Caki2 (cell line): ENCODE results near the gene CCDC124. TPM values are rescaled to one million over a fixed set of nuclear protein-coding genes. Genes with fewer than 3 reads are reported as not detected.

Experiments
- DNase-seq: peaks from one replicate; pipeline ENCODE4 v3.0.0-alpha.2; 2015; ENCODE audit warnings: low read depth
- in situ Hi-C: cut with HindIII; loops from 2 replicates; pipeline ENCODE4 v1.10.0; 2016; ENCODE audit warnings: low sequenced_read_pairs, low pct_unique_long_range_greater_than_20kb, mixed read lengths
- total RNA-seq: library from RNA; depleted of rRNA; stranded (reverse); fragments of >200 nt; shearing (Covaris generic); gene quantifications from 2 replicates; pipeline ENCODE4 v1.2.3, GENCODE V29; 2014; ENCODE audit warnings: low replicate concordance

CCDC124 gene
- total RNA-seq, 1 experiment from 2014 or later, result 270 TPM

DNA sequence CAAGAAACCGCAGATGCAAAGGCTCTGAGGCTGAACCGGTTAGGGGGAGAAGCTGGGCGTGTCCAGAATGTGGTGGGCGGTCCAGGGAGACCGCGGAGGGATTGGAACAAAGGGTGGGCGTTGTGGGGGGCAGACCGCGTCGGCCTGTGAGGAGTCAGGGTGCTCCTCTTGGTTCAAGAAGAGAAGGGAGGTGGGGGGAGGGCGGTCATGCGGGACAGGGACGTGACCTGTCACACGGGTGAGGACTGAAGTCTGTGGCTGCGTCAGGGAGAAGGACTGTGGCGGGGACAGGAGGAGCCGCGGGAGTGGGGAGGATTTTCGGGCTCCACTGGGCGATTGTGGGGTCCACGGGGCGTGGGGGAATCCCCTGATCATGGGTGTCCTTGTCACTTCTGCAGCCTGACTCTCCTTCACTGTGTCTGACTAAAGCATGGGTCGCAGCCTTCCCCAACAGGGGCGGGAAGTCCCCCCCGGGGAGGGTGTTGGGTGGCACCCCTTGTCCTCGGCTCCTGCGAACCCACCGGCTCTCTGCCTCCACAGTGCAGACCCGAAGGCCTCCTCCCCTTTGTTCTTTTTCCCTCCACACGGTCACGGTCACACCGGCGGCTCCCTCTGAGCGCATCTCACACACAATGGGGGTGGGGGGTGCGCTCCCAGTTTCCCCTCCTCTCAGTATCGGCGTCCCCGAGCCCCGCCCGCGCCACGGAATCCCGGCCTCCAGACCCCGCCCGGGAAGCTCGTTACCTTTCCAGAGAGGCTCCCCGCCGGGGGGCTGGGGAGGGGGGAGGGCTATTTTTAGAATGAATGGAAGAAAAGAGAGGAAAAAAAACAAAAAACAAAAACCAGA is 17.7 kb downstream of the CCDC124 start:
- DNase-seq, result peak; percentile 75
- in situ Hi-C loops, result no loop called here

DNA sequence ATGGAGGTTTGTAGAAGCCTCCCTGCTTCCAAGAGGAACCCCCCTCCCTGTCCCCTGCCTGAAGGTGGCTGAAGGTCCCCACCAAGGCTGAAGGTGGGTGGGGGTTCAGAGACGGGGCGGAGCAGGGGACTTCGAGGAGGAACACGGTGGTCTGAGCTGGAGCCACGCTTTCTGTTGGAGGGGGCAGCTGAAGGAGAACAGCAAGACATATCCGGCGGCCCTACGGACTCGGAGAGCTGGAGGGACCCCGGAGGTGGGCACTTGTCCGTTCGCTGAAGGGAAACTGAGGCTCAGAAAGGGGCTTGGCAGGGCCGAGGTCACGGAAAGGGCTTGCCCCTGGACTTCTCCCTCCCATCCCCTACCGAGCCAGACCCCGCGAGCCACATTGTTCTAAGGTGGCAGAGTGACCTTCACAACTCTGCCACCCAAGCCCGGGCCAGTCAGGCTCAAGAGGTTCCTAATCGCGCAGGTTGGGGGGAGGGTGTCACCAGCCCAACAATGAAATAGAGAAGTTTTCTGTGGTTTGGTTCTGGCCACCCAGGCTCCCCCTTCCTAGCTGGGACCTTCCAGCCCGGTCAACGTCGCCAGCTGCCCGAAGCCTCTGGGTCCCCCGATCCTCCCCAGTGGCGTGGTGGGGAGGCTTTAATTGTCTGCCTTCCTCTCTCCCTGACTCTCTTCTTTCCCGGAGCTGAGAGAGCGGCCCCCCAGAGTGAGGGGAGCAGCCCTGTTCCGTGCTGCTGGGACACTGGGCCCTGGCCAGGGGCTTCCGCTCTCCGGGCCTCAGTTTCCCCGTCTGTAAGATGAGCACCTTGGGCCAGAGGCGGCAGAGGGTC is 18.6 kb downstream of the CCDC124 start:
- in situ Hi-C loops, result no loop called here
- no peak for DNase-seq

DNA sequence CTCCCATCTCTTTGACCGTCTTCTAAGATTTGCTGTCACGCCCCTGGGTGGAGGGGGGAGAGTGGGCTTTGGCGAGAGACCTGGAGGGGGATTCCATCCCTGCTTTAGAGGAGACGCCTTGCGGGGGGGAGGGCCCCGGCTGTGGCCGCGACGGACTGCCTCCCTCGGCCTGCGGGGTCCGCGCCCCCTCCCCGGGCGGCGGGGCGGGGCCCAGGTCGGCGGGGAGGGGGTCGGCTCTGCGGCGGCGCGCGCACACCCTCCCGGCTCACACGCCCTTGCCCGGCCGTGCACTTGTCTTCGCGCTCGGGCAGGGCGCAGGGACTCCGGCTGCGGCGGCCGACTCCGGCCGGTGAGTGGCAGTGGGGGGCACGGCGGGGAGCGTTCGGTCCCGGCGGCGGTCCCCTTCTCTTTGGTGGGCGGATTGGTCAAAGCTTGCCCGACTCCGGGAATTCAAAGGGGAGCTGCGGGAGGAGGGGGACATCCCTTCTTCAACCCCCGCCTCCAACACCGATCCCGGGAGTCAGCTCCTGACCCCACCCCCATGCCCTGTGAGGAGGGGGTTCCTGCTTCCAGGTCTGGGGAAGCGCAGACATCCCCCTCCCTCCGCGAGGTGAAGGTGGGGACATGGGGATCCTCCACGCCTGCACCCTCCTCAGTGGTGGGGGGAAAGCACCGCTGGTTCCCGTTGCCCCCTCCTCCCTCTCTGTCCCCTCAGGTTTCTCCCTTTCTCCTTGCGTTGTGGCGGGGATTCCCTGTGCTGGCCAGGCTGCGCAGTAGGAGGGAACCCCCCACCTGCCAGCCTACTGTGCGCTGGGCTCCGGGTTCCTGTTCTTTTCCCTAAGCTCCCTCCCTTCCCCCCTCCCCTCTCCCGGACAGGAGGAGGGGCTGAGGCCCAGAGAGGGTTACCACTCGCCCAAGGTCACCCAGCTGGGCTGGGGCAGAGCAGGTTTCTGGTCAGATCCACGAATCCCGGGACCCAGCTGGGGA is 19.5 kb downstream of the CCDC124 start:
- in situ Hi-C loops, result no loop called here
- DNase-seq, result no peak

DNA sequence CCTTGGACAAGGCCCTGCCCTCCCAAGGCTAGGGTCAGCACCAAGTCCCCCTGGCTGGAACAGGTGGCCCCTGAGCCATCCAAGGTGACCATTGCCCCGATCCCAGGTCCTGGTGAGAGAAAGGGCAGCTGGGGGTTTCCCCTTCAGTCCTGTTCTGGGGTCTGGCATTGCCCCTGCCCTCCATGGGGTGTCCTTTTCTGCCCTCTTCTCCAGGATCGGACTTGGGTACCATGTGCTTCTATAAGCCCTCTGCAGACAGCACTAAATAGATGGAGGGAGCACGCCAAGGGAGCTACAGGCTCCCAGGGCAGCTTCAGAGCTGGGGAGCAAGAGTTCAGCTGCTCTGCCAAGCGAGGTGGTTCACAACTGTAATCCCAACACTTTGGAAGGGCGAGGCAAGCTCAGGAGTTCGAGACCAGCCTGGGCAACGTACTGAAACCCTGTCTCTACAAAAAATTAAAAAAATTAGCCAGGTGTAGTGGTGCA is 20.5 kb downstream of the CCDC124 start:
- DNase-seq, result no peak
- in situ Hi-C loops, result no loop called here

DNA sequence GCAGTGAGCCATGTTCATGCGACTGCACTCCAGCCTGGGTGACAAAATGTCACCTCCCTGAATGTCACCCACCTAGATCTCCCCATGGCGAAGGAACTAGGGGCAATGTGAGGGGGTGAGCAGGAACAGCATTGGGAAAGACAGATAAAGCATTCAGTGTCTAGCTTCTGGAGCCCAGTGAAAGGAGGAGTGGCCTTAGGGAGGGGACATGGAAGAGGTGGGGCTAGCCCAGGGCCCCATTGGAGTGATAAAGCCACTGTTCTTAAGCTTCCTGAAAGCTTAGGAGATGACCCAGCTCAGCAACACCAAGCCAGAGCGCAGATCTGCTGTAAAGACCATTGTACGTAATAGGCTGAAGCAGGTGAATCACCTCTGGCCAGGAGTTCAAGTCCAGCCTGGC is 21.1 kb downstream of the CCDC124 start:
- DNase-seq, result peak; percentile 11
- in situ Hi-C loops, result no loop called here

DNA sequence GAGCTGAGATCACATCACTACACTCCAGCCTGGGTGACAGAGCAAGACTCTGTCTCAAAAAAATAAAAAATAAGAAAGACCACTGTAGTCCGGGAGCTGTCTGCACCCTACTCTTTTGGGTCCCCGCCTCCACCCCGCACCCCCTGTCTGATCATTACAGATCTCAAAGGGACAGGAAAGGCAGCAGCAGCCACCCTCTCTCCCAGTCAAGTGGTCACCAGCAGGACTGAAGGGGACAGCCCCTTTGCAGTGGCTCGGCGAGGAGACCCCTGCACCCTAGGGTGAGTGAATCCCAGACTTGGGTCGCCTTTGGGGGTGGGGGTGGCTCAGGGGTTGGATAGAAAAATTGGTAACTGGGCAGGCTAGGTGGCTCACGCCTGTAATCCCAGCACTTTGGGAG is 21.6 kb downstream of the CCDC124 start:
- DNase-seq, result no peak
- in situ Hi-C loops, result no loop called here

DNA sequence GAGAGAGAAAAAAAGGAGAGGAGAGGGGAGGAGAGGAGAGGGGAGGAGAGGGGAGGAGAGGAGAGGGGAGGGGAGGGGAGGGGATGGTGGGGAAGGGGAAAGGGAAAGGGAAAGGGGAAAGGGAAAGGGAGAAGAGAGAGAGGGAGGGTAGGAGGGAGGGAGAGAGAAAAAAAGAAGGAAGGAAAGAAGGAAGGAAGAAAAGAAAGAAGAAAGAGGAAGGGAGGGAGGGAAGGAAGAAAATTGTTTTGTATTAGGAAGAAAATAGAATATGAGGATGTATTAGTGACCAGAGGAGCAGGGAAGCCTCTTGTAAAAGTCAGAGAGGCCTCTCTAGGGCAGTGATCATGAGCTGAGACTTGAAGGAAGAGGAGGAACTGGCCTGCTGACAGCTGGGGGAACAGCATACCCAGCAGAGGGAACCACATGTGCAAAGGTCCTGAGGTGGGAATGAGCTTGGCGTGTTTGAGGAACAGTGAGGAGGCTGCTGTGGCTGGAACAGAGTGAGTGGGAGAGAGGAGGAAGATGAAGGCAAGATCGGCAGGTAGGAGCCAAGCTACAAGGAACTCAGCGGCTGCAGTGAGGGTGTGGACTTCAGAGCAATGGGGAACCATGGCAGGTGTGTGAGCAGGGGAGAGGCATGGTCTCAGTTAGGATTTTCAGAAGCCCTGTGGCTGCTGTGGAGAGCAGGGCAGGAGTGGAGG is 24.5 kb downstream of the CCDC124 start:
- DNase-seq, result no peak
- in situ Hi-C loops, result no loop called here

DNA sequence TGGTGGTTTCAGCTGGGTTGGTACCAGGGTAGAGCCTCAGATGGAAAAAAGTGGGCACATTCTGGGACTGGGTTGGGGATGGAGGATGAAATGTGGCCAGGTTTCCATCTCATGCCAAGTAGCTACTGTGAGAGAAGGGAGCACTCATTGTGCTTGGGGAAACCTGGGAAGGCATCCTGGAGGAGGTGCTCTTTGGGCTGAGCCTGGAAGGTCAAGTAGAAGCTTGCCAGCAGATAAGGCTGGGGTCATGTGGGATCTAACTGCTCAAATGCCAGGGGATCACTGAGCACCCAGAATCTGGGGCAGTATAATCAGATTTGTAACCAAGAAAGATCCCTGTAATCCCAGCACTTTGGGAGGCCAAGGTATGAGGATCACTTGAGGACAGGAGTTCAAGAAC is 25.1 kb downstream of the CCDC124 start:
- no peak for DNase-seq
- in situ Hi-C loops, result no loop called here

DNA sequence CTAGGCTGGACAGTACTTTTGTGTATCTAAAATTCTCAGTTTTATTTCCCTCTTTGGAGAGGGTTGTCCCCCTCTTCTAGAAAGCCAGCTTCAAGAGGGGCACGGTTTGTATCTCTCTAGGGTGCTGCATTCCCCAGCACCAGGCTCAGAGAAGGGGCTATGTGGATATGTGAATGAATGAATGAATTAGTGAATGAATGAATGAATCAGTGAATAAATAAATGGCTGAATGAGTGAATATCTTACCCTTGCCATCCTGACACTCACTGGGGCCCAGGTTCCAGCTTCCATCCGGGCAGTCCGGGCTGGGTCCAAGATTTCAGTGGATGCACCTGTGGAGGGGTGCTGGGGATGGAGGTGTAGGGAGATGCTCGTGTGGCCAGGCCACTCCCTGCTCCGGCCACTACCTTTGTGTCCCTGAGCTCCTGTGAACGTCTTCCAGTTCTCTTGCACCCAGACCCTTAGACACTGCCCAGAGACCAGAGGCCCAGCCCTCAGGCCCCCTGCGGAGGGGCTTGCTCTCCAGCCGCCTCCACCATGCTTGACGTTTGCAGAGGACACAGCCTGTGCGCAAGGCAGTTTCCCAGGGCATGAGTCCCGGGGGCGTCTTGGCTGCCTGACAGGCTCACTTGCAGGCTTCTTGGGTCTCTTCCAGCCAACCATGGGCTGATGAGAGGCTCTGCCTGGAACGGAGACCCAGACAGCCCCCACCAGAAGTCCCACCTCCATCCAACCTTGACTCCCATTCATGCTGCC is 31.3 kb downstream of the CCDC124 start:
- in situ Hi-C loops, result no loop called here
- DNase-seq, result no peak

DNA sequence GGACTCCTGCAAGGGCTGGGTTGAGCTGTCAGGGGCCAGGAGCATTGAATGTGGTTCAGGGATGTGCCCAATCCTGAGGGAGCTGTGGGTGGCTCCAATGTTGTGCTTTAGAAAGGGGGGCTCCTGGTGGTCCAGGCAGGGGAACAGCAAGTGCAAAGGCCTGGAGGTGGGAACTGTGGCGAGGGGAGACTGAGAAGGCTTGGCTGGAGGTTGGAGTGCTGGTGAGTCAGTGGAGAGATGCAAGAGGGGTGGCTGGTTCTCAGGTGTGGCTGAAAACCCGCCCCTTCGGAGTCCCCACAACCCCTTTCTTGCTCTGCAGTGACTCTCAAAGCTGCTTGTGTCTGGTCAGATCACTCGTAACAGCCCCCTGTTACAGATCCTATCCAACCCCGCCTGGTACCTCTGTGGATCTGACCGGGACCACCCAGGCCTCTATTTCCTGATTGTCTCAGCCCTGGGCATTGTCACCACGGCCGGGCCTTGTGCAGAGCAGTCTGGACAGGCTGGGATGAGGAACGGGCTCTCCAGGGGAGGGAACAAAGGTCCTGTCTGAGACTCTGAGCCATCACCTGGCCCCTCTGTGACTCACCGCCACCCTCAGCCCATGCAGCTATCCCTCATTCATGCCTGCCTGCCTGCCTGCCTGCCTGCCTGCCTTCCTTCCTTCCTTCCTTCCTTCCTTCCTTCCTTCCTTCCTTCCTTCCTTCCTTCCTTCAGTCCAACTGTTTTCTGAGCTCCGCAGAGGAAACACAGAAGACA is 32.7 kb downstream of the CCDC124 start:
- in situ Hi-C loops, result no loop called here
- DNase-seq, result no peak

DNA sequence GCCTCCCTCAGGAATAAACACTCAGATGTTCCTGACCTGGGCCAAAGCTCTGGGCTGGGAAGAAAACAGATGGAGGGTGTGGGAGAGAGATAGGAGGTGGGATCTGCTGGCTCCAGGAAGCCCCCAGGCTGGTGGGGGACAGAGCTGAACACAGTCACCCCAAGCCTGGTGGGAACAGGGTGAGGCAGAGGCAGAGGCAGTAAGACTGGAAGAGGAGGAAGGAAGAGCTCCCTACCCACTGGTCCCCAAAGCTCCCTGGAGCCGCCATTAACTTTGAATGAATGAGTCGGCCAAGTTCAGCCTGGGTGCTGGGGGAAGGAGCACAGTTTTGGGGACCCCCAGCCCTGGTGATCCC is 33.3 kb downstream of the CCDC124 start:
- no peak for DNase-seq
- in situ Hi-C loops, result no loop called here

DNA sequence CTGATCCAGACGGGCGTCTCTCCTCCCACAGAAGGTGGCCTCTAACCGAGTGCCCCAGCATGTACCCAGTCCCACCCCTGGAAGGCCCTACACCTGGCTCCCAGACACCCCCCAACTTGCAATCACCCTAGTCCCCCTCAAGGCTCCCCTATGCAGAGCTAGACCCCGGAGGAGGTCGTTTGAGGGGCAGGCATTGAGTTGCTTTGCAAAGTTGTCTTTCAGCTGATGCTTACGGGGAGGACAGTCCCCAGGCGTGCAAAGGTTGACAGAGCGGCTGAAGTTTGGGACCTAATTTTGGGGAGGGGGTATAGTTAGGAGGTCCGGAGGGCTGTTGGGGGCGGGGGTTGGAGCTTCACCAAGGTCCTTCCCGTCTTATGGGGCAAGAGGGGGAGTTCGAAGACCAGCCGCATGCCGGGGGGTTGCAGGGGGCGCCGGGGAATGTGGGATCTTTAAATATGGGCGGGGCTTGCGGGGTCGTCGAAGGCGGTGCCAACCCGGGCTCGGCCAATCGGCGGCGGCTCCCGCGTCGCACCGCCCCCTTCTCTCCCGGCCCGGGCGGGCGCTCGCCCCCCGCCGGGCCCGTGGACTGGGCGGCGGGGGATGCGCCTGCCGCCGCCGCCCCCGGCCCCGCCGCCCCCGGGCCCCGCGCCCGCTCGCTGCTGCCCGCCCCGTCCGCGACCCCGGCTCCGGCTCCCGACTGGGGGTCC is 33.9 kb downstream of the CCDC124 start, which contains the start of gene KCNN1:
Gene KCNN1, plus strand, starts transcription at position 558 of the 707 bp plus-strand sequence. CDS start 6,782 bp downstream, outside the sequence.
- DNase-seq, result no peak

DNA sequence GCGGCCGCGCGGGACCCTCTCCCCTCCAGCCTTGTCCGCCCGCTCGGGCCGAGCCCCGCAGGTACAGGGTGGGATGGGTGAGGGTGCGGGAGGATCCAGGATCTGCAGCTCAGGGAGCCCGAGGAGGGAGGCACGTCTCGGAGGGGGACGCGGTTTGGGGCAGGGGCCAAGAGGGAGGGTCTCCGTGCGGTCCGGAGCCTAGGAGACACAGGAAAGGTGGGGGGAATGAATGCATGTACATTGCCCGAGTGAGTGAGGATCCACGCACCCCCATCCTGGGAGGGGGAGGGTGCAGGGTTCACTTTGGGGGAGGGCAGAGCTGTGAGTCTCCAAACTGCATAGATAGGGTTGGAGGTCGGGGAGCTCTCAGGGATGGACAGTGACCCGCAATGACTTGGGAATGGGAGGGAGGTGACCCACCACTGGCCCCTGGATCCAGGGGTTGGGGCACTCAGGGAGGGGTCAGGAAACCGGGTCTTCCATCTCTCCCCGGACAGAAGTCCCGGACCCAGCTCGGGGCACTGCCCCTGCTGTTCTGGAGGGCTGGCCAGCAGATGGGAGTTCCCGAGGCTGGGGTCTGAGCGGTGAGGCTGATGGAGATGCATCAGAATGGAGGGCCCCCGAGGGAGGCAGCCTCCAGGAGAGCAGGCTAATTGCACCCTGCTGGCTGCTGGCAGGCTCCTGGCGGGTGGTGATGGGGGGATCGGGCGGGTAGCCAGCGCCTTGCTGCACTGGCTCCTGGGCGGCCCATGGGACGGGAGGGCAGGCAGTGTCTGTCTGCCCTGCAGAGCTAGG is 34.6 kb downstream of the CCDC124 start:
- in situ Hi-C loops, result no loop called here
- no peak for DNase-seq

More for the DNA sequence above, 33.9 kb downstream of the CCDC124 start, which contains the start of gene KCNN1:
- in situ Hi-C loops, result no loop called here

DNA sequence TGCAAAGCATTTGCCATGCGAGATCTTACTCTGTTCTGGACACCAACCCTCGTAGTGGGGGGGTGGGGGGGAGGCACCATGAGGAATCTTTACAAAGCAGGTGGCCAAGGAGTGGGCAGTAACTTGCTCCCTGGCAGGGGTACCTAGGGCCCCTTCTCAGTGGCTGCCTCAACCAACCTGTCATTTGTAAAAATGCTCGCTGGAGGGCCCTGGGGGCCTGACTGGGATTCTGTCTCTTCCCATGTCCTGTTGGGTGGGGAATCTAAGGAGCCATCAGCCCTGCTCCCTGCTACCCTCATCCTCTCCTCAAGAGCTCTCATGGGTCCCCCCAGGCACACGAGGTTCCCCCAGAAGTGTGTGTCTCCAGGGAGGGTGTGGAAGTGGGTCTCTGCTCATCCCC is 35.5 kb downstream of the CCDC124 start:
- in situ Hi-C loops, result no loop called here
- DNase-seq, result no peak
